HCT116 (cell line): ENCODE data around the gene EHD4. TPM values are rescaled to one million over a fixed set of nuclear protein-coding genes. Genes with fewer than 3 reads are reported as not detected.

ENCODE experiments used
- ATAC-seq: fragments of 200-7000 bp; cut with Tn5 transposase; 2 replicates; pipeline ENCODE4 v1.9.1; 2020; ENCODE audit warnings: mild to moderate bottlenecking, moderate library complexity
- BruUV-seq: library from RNA; stranded (reverse); fragments of 400-500 nt; replicated peaks from 2 replicates; lab custom pipeline; 2021; lab: Mats Ljungman, UMichigan
- CTCF ChIA-PET: fragments of 300-600 bp; sonication (Branson Sonifier 250); formaldehyde crosslinking; loops from one replicate; lab custom pipeline; 2021; ENCODE audit warnings: antibody characterized with exemption; lab: Charles Lee
- POLR2A ChIA-PET: fragments of 300-600, 350-600 bp; sonication (Branson Sonifier 250); formaldehyde crosslinking; loops from one replicate; lab custom pipeline; 2021; ENCODE audit warnings: antibody characterized with exemption; lab: Charles Lee
- RAD21 ChIA-PET, 2 experiments: fragments of 300-600 bp; sonication (Branson Sonifier 250); formaldehyde crosslinking; loops; one replicate each; lab custom pipeline; 2023; ENCODE audit warnings: low total read pairs in 2 of 2; ENCODE audit not compliant: uncharacterized antibody in 2 of 2, unreplicated experiment in 2 of 2, low non-redundant PET in 1 of 2; lab: Charles Lee
- DNase-seq: peaks from one replicate; pipeline ENCODE4 v3.0.0-alpha.2; 2010; ENCODE audit warnings: low read depth, low spot score
- H2AFZ ChIP-seq: fragments of 200-600 bp; shearing (Covaris generic), sonication (generic); 2 replicates; pipeline ENCODE4 v1.6.1; 2017; ENCODE audit warnings: low read depth, mixed run types, mixed read lengths, antibody characterized with exemption, low read length; ENCODE audit not compliant: poor library complexity, severe bottlenecking
- H3K27ac ChIP-seq: 2 replicates; pipeline ENCODE4 v1.5.1; 2012; ENCODE audit warnings: low read depth, low read length
- H3K27me3 ChIP-seq: fragments of 200-600 bp; sonication (generic); 2 replicates; pipeline ENCODE4 v1.6.1; 2016; ENCODE audit warnings: mixed run types, low read length, mixed read lengths; ENCODE audit not compliant: insufficient read depth
- H3K36me3 ChIP-seq, 2 experiments: fragments of 200-500 bp in 1 of 2; fragments of 200-600 bp in 1 of 2; sonication (Bioruptor generic) in 1 of 2; sonication (generic) in 1 of 2; 2 replicates each; pipeline versions ENCODE4 v1.5.1 to v1.6.1; 2014 to 2016; ENCODE audit warnings: low read length in 2 of 2, inconsistent platforms in 1 of 2, mixed read lengths in 1 of 2, mixed run types in 1 of 2; ENCODE audit not compliant: insufficient read depth in 2 of 2, control insufficient read depth in 1 of 2
- H3K4me1 ChIP-seq, 2 experiments: fragments of 200-600 bp in 1 of 2; sonication (generic) in 1 of 2; 2 replicates each; pipeline versions ENCODE4 v1.5.1 to v1.6.1; 2012 to 2017; ENCODE audit warnings: low read length in 2 of 2, inconsistent platforms in 1 of 2, mild to moderate bottlenecking in 1 of 2, mixed read lengths in 1 of 2, mixed run types in 1 of 2, moderate library complexity in 1 of 2; ENCODE audit not compliant: insufficient read depth in 2 of 2, control insufficient read depth in 1 of 2
- H3K4me2 ChIP-seq: fragments of 200-600 bp; sonication (generic); 2 replicates; pipeline ENCODE4 v1.6.1; 2017; ENCODE audit warnings: mixed run types, low read length, mixed read lengths
- H3K4me3 ChIP-seq, 2 experiments: fragments of 200-600 bp in 1 of 2; sonication (generic) in 1 of 2; replicated peaks in 1 of 2; 2 replicates each; pipeline ENCODE4 v1.5.1; 2011 to 2016; ENCODE audit warnings: low read length in 2 of 2, control low read depth in 1 of 2, low read depth in 1 of 2, mild to moderate bottlenecking in 1 of 2, mixed read lengths in 1 of 2, mixed run types in 1 of 2
- H3K79me2 ChIP-seq: fragments of 200-600 bp; sonication (generic); 2 replicates; pipeline ENCODE4 v1.6.1; 2017; ENCODE audit warnings: mild to moderate bottlenecking, mixed run types, low read length, moderate library complexity, mixed read lengths; ENCODE audit not compliant: insufficient read depth
- H3K9ac ChIP-seq: fragments of 200-600 bp; sonication (generic); 2 replicates; pipeline ENCODE4 v1.6.1; 2016; ENCODE audit warnings: low read length, mixed read lengths
- H3K9me2 ChIP-seq: fragments of 200-600 bp; sonication (generic), shearing (Covaris generic); 2 replicates; pipeline ENCODE4 v1.6.1; 2017; ENCODE audit warnings: mixed run types, mild to moderate bottlenecking, moderate library complexity; ENCODE audit not compliant: insufficient read depth
- H3K9me3 ChIP-seq, 2 experiments: fragments of 200-500 bp in 1 of 2; fragments of 200-600 bp in 1 of 2; sonication (Bioruptor generic) in 1 of 2; sonication (generic) in 1 of 2; 2 replicates each; pipeline ENCODE4 v1.6.1; 2014 to 2017; ENCODE audit warnings: low read length in 2 of 2, mixed read lengths in 2 of 2, inconsistent platforms in 1 of 2, low read depth in 1 of 2, mild to moderate bottlenecking in 1 of 2, mixed run types in 1 of 2, moderate library complexity in 1 of 2; ENCODE audit not compliant: control insufficient read depth in 1 of 2, insufficient read depth in 1 of 2
- H4K20me1 ChIP-seq: fragments of 200-600 bp; sonication (generic), shearing (Covaris generic); 2 replicates; pipeline ENCODE4 v1.6.1; 2017; ENCODE audit warnings: mixed run types, mild to moderate bottlenecking, moderate library complexity; ENCODE audit not compliant: insufficient read depth
- CBX3 ChIP-seq: IDR thresholded peaks from 2 replicates; pipeline ENCODE4 v1.6.1; 2012; ENCODE audit warnings: low read depth
- EGR1 ChIP-seq: IDR thresholded peaks from 2 replicates; pipeline ENCODE4 v1.6.1; 2012; ENCODE audit warnings: low read depth
- EZH2 ChIP-seq: fragments of 200-600 bp; sonication (generic); IDR thresholded peaks from 2 replicates; pipeline ENCODE4 v1.6.1; 2017; ENCODE audit warnings: antibody characterized with exemption, mixed run types
- EZH2phosphoT487 ChIP-seq: fragments of 200-600 bp; IDR thresholded peaks from 2 replicates; pipeline ENCODE4 v1.6.1; 2018; ENCODE audit warnings: antibody characterized with exemption, borderline replicate concordance
- POLR2AphosphoS5 ChIP-seq: IDR thresholded peaks from 2 replicates; pipeline ENCODE4 v1.6.1; 2011; ENCODE audit warnings: mild to moderate bottlenecking, low read depth, low read length, moderate library complexity
- SP1 ChIP-seq: IDR thresholded peaks from 2 replicates; pipeline ENCODE4 v1.6.1; 2012; ENCODE audit warnings: low read depth
- SRF ChIP-seq: IDR thresholded peaks from 2 replicates; pipeline ENCODE4 v1.6.1; 2012; ENCODE audit warnings: low read depth
- TCF7L2 ChIP-seq: IDR thresholded peaks from 2 replicates; pipeline ENCODE4 v1.7.0; 2011; ENCODE audit warnings: borderline replicate concordance, inconsistent platforms; ENCODE audit not compliant: insufficient read depth, insufficient read length; ENCODE audit errors: extremely low read depth
- ZFX ChIP-seq: fragments of 450-650 bp; IDR thresholded peaks from 2 replicates; pipeline ENCODE4 v1.6.1; 2017
- ZNF274 ChIP-seq: fragments of 200-500 bp; sonication (Bioruptor generic); IDR thresholded peaks from 2 replicates; pipeline ENCODE4 v1.6.1; 2014; ENCODE audit warnings: mild to moderate bottlenecking, low read depth, low read length, inconsistent platforms
- intact Hi-C: fragments of 100-400 bp; cut with micrococcal nuclease; formaldehyde crosslinking; loops from 2 replicates; pipeline ENCODE4 v1.10.0; 2022
- total RNA-seq: library from RNA; stranded (reverse); gene quantifications from one replicate; pipeline ENCODE4 v1.2.1, GENCODE V29; 2021; ENCODE audit not compliant: unreplicated experiment
- TF ChIP-seq, protein P1 (sequence below): IDR thresholded peaks from 2 replicates; pipeline ENCODE4 v1.6.1; 2011; ENCODE audit warnings: mild to moderate bottlenecking, low read length, moderate library complexity; ENCODE audit not compliant: insufficient replicate concordance; ENCODE audit errors: extremely low read depth
- TF ChIP-seq, protein P2 (sequence below): IDR thresholded peaks from 2 replicates; pipeline ENCODE4 v1.6.1; 2012

The EHD4 gene
- total RNA-seq, 1 experiment from 2014 or later, result 28.0 TPM

DNA sequence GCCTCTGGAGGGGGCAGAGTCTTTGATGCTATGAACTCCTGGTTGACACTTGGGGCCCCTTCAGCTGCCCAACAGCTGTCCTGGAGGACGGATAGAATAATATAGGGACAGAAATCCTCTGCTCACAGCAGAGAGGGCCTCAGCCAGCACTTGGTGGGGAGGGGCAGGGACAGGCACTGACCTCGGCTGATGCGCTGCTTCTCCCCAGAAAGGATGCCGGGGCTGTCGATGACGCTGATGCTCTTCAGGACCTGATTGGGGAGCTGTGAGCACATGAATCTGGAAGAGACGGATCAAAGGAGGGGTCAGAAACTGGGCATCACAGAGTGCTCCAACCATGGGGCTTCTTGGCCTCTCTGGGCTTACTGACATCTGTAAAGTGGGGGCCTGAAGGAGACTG is 29.5 kb downstream of the EHD4 start:
- Histone ChIP-seq H3K4me2 (no peak overlapping the region), H3K4me1 (peaks cover 40 to 94% of the 10 kb centered on the region in 2 experiments), H3K27ac (no peak overlapping the region), H3K36me3 (peaks cover 0 to 7% of the 10 kb centered on the region in 2 experiments; a peak in 1 of 4 replicates), H3K27me3 (no peaks in the 10 kb centered on the region), H2AFZ (no peak overlapping the region), H4K20me1 (no peaks in the 10 kb centered on the region), H3K9me3 (no peaks in the 10 kb centered on the region), H3K9me2 (no peaks in the 10 kb centered on the region), H3K9ac (no peak overlapping the region), H3K79me2 (peaks cover 49% of the 10 kb centered on the region; the same call in 1 of the 2 replicates), H3K4me3 (no peak overlapping the region)
- POLR2A ChIA-PET, result interaction anchor here (1.7 kb wide), 1 partner anchor 29 kb away, joined by 7 read pairs; the partner anchor contains the start of gene EHD4
- no TSS peak for BruUV-seq
- CTCF ChIA-PET, result no interaction called here
- intact Hi-C loops, result no loop called here
- RAD21 ChIA-PET, result no interaction called here
- no peak for DNase-seq
- TF ChIP-seq SP1 (no peak), TCF7L2 (no peak), POLR2AphosphoS5 (no peak), ZFX (no peak), EGR1 (no peak), EZH2 (no peak), ZNF274 (no peak), EZH2phosphoT487 (no peak), CBX3 (no peak), SRF (no peak)
- TF ChIP-seq, protein P1, sequence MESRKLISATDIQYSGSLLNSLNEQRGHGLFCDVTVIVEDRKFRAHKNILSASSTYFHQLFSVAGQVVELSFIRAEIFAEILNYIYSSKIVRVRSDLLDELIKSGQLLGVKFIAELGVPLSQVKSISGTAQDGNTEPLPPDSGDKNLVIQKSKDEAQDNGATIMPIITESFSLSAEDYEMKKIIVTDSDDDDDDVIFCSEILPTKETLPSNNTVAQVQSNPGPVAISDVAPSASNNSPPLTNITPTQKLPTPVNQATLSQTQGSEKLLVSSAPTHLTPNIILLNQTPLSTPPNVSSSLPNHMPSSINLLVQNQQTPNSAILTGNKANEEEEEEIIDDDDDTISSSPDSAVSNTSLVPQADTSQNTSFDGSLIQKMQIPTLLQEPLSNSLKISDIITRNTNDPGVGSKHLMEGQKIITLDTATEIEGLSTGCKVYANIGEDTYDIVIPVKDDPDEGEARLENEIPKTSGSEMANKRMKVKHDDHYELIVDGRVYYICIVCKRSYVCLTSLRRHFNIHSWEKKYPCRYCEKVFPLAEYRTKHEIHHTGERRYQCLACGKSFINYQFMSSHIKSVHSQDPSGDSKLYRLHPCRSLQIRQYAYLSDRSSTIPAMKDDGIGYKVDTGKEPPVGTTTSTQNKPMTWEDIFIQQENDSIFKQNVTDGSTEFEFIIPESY, result no peak
- TF ChIP-seq, protein P2, sequence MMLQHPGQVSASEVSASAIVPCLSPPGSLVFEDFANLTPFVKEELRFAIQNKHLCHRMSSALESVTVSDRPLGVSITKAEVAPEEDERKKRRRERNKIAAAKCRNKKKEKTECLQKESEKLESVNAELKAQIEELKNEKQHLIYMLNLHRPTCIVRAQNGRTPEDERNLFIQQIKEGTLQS, result no peak
- no peak for ATAC-seq
